ENCODE measurements around the gene CEP83. TPM values are rescaled to one million over a fixed set of nuclear protein-coding genes. Genes with fewer than 3 reads are reported as not detected.

CEP83 gene
- total and polyA plus RNA-seq, 9 of the 15 experiments (the other 6 are each of a cell fraction or from before 2014, with no cell fraction given) = 5.3 to 40.5 (median 31.3) TPM

DNA sequence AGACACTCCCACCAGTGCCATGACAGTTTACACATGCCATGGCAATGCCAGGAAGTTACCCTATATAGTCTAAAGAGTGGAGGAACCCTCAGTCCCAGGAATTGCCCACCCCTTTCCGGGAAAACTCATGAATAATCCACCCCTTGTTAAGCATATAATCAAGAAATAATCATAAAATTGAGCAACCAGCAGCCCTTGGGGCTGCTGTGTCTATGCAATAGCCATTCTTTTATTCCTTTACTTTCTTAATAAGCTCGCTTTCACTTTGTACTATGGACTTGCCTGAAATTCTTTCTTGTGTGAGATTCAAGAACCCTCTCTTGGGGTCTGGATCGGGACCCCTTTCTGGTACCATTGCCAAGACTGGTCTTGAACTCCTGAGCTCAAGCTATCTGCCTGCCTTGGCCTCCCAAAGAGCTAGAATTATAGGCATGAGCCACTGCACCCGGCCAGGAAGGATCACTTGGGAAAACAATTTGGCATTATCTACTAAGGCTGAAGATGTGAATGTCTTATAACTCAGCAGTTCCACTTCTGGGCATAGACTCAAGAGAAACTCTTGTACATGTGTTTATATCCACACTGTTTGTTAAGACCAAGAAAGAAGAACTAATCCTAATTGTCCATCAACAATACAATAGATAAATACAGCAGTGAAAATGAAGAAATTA is 35.9 kb upstream of the CEP83 start:
- Histone ChIP-seq H3K27ac (ENCODE audit: extremely low read depth, low read depth, low read length) (no peak overlapping the region), H3K79me2 (ENCODE audit: control insufficient read depth, insufficient read depth, low read length) (no peaks in the 10 kb centered on the region), H3K4me2 (ENCODE audit: insufficient read depth, low read length) (no peak overlapping the region), H3K9ac (ENCODE audit: insufficient read depth in 1 of 2, low read depth in 2 of 2, low read length in 2 of 2) (no peak overlapping the region), H4K20me1 (replicated peaks; ENCODE audit: control insufficient read depth, insufficient read depth, low read length) (no peaks in the 10 kb centered on the region), H2AFZ (ENCODE audit: low read depth, low read length) (no peak overlapping the region), H3K27me3 (ENCODE audit: control insufficient read depth in 2 of 2, insufficient read depth in 2 of 2, low read length in 2 of 2) (0 out of 5 replicates have a peak, but pooled peaks cover 0 to 6% of the 10 kb centered on the region in 2 experiments), H3K4me1 (replicated peaks in 1 of 2; ENCODE audit: control insufficient read depth in 2 of 2, insufficient read depth in 2 of 2, low read length in 2 of 2) (no peaks in the 10 kb centered on the region), H3K9me3 (replicated peaks; ENCODE audit: control insufficient read depth, insufficient read depth, low read depth, low read length) (no peaks in the 10 kb centered on the region), H3K36me3 (ENCODE audit: control insufficient read depth, insufficient read depth, low read length) (no peaks in the 10 kb centered on the region), H3K9me1 (ENCODE audit: control insufficient read depth, insufficient read depth, low read length) (no peaks in the 10 kb centered on the region), H3K4me3 (no peak overlapping the region)
- DNase-seq (ENCODE audit: extremely low read depth in 1 of 4, low spot score in 3 of 4) = no peak
- FAIRE-seq = no peak
- ChIA-PET POLR2A (no interaction called here), CTCF (ENCODE audit: low intra/inter-chr PET ratio) (no interaction called here)
- TF ChIP-seq ARHGAP35 (IDR thresholded peaks at IDR 0.05; ENCODE audit: partially characterized antibody) (no peak), ZNF197 (CRISPR knock-in tag; IDR thresholded peaks at IDR 0.05; ENCODE audit: low read depth) (no peak), ZNF253 (CRISPR knock-in tag; conservative IDR thresholded peaks at IDR 0.05) (no peak), TEAD1 (CRISPR knock-in tag; IDR thresholded peaks at IDR 0.05) (no peak)
- TF ChIP-seq, protein P1, sequence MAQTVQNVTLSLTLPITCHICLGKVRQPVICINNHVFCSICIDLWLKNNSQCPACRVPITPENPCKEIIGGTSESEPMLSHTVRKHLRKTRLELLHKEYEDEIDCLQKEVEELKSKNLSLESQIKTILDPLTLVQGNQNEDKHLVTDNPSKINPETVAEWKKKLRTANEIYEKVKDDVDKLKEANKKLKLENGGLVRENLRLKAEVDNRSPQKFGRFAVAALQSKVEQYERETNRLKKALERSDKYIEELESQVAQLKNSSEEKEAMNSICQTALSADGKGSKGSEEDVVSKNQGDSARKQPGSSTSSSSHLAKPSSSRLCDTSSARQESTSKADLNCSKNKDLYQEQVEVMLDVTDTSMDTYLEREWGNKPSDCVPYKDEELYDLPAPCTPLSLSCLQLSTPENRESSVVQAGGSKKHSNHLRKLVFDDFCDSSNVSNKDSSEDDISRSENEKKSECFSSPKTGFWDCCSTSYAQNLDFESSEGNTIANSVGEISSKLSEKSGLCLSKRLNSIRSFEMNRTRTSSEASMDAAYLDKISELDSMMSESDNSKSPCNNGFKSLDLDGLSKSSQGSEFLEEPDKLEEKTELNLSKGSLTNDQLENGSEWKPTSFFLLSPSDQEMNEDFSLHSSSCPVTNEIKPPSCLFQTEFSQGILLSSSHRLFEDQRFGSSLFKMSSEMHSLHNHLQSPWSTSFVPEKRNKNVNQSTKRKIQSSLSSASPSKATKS (CRISPR knock-in tag; IDR thresholded peaks at IDR 0.05) = no peak
- in situ Hi-C loops (cut with MboI) = no loop called here
- intact Hi-C loops (cut with micrococcal nuclease) = no loop called here
- ATAC-seq = no peak
- WGBS (ENCODE audit: insufficient coverage, low coverage, missing lambda C conversion rate) = 3% methylated on average over 4 of the region's 4 CpGs
- no TSS peak for BruUV-seq (replicated peaks)

All from K562 (cell line).